Measurements from ENCODE around the gene CFAP161. TPM values are rescaled to one million over a fixed set of nuclear protein-coding genes. Genes with fewer than 3 reads are reported as not detected.
"Not testable (repeated sequence)": the region's sequence is repeated elsewhere in the genome, so short reads cannot be mapped to it uniquely, and the experiment has no call there.

The CFAP161 gene
- total RNA-seq, 4 donors from 2014 or later: not detected

GRCh38 chr15:81118361-81118760 is 15.7 kb upstream of the CFAP161 start:
- Histone ChIP-seq H3K4me1 (no peaks in the 10 kb centered on the region), H3K36me3 (no peaks in the 10 kb centered on the region), H3K27me3 (peaks cover 76% of the 10 kb centered on the region), H3K27ac (no peak overlapping the region), H3K9me3 (no peaks in the 10 kb centered on the region), H3K4me3 (no peak overlapping the region)
- intact Hi-C loops (cut with DNase I; ENCODE audit: low total_unique reads) (no loop called here), in situ Hi-C loops (cut with MboI; ENCODE audit: low pct_ligation_motif_present in 1 of 4, low pct_unique_long_range_greater_than_20kb in 1 of 4, low sequenced_read_pairs in 3 of 4) (loop anchor here in 2 of 4 donors (25.0 kb wide), 2 partner anchors 144 to 294 kb away; no protein-coding TSS in a partner anchor)
- WGBS, 2 donors (ENCODE audit: low coverage in 1 of 2): 50% methylated on average over 37 of the region's 42 CpGs; no CpG with 5 or more reads in 1 of the 2 donors
- DNase-seq: no peak
- TF ChIP-seq CTCF (IDR thresholded peaks at IDR 0.05) (no peak), EP300 (IDR thresholded peaks at IDR 0.05; ENCODE audit: low read depth) (no peak), POLR2A (IDR thresholded peaks at IDR 0.05) (no peak), POLR2AphosphoS5 (IDR thresholded peaks at IDR 0.05) (no peak)

GRCh38 chr15:81120069-81120468 is 14.0 kb upstream of the CFAP161 start:
- no peaks in the 10 kb centered on the region for H3K9me3 ChIP-seq
- intact Hi-C loops (cut with DNase I; ENCODE audit: low total_unique reads) (no loop called here), in situ Hi-C loops (cut with MboI; ENCODE audit: low pct_ligation_motif_present in 1 of 4, low pct_unique_long_range_greater_than_20kb in 1 of 4, low sequenced_read_pairs in 3 of 4) (loop anchor here in 2 of 4 donors (25.0 kb wide), 2 partner anchors 142 to 292 kb away; no protein-coding TSS in a partner anchor)
- no peak overlapping the region for H3K27ac ChIP-seq
- no peak overlapping the region for H3K4me3 ChIP-seq
- TF ChIP-seq CTCF (IDR thresholded peaks at IDR 0.05) (no peak), POLR2A (IDR thresholded peaks at IDR 0.05) (no peak), POLR2AphosphoS5 (IDR thresholded peaks at IDR 0.05) (no peak), EP300 (IDR thresholded peaks at IDR 0.05; ENCODE audit: low read depth) (no peak)
- DNase-seq: no peak
- H3K36me3 ChIP-seq: no peaks in the 10 kb centered on the region
- H3K27me3 ChIP-seq: peaks cover 78% of the 10 kb centered on the region
- H3K4me1 ChIP-seq: no peaks in the 10 kb centered on the region

GRCh38 chr15:81126892-81127291 is 7.2 kb upstream of the CFAP161 start:
- Histone ChIP-seq H3K27ac (no peak overlapping the region), H3K9me3 (no peaks in the 10 kb centered on the region), H3K4me1 (no peaks in the 10 kb centered on the region), H3K36me3 (no peaks in the 10 kb centered on the region), H3K27me3 (peaks cover 56% of the 10 kb centered on the region), H3K4me3 (no peak overlapping the region)
- no peak for TF ChIP-seq POLR2AphosphoS5 (IDR thresholded peaks at IDR 0.05)
- TF ChIP-seq POLR2A (IDR thresholded peaks at IDR 0.05): no peak
- TF ChIP-seq EP300 (IDR thresholded peaks at IDR 0.05; ENCODE audit: low read depth): no peak
- TF ChIP-seq CTCF (IDR thresholded peaks at IDR 0.05): no peak
- DNase-seq: no peak
- 26 to 34% methylated on average over 3 of the region's 3 CpGs for WGBS, 2 donors (ENCODE audit: low coverage in 1 of 2)
- intact Hi-C loops (cut with DNase I; ENCODE audit: low total_unique reads) (no loop called here), in situ Hi-C loops (cut with MboI; ENCODE audit: low pct_ligation_motif_present in 1 of 4, low pct_unique_long_range_greater_than_20kb in 1 of 4, low sequenced_read_pairs in 3 of 4) (no loop called here)

- in situ Hi-C loops (cut with MboI; ENCODE audit: low pct_ligation_motif_present in 1 of 4, low pct_unique_long_range_greater_than_20kb in 1 of 4, low sequenced_read_pairs in 3 of 4); H3K9me3 ChIP-seq; H3K4me3 ChIP-seq; H3K4me1 ChIP-seq; H3K27ac ChIP-seq; H3K36me3 ChIP-seq; intact Hi-C loops (cut with DNase I; ENCODE audit: low total_unique reads); H3K27me3 ChIP-seq; DNase-seq: not testable (repeated sequence)
- WGBS, 2 donors (ENCODE audit: low coverage in 1 of 2): 64 to 73% methylated on average over 2 to 6 of the region's 6 CpGs
Observed at GRCh38 chr15:81141478-81141877, 7.4 kb downstream of the CFAP161 start.

- H3K4me3 ChIP-seq: no peak overlapping the region
- H3K4me1 ChIP-seq: no peaks in the 10 kb centered on the region
- H3K27me3 ChIP-seq: no peaks in the 10 kb centered on the region
- in situ Hi-C loops (cut with MboI; ENCODE audit: low pct_ligation_motif_present in 1 of 4, low pct_unique_long_range_greater_than_20kb in 1 of 4, low sequenced_read_pairs in 3 of 4): no loop called here
- DNase-seq: no peak
- TF ChIP-seq CTCF (IDR thresholded peaks at IDR 0.05) (no peak), EP300 (IDR thresholded peaks at IDR 0.05; ENCODE audit: low read depth) (no peak), POLR2AphosphoS5 (IDR thresholded peaks at IDR 0.05) (no peak), POLR2A (IDR thresholded peaks at IDR 0.05) (no peak)
- no peak overlapping the region for H3K27ac ChIP-seq
- no peaks in the 10 kb centered on the region for H3K36me3 ChIP-seq
- intact Hi-C loops (cut with DNase I; ENCODE audit: low total_unique reads): loop anchor here (5.0 kb wide), 1 partner anchor 696 kb away; no protein-coding TSS in a partner anchor
- 60 to 65% methylated on average over 1 of the region's 1 CpG for WGBS, 2 donors (ENCODE audit: low coverage in 1 of 2)
- H3K9me3 ChIP-seq: no peaks in the 10 kb centered on the region
Observed at GRCh38 chr15:81146006-81146405, 11.9 kb downstream of the CFAP161 start.
